ENCODE results near the gene ECSCR.
A peak's percentile ranks its signal among the peaks of the same experiment; 100 is the strongest.
"Not testable (repeated sequence)": the region's sequence is repeated elsewhere in the genome, so short reads cannot be mapped to it uniquely, and the experiment has no call there.

Gene ECSCR

DNA sequence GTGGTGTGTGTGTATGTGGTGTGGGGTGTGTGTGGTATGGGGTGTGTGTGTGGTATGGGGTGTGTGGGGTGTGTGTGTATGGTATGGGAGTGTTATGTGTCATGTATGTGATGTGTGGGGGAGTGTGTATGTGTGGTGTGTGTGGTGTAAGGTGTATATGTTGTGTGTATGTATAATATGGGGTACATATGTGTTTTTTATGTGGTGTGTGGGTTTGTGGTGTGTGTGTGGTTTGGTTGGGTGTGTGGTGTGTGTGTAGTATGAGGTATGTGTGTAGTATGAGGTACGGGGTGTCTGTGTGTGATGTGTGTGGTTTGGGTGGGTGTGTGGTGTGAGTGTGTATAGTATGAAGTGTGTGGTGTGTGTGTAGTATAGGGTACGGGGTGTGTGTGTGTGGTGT lies 11.4 kb downstream of the ECSCR start:
- H3K4me3 ChIP-seq (ENCODE audit: low read depth, low read length), result no peak overlapping the region
- DNase-seq (ENCODE audit: low read depth), result no peak
- TF ChIP-seq MYC (IDR thresholded peaks at IDR 0.05; ENCODE audit: low read depth, low read length) (no peak), POLR2A (IDR thresholded peaks at IDR 0.05; ENCODE audit: extremely low read depth, insufficient read length) (no peak)
- TF ChIP-seq, protein P1, sequence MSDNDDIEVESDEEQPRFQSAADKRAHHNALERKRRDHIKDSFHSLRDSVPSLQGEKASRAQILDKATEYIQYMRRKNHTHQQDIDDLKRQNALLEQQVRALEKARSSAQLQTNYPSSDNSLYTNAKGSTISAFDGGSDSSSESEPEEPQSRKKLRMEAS (IDR thresholded peaks at IDR 0.05; ENCODE audit: low read depth, low read length), result no peak
- TF ChIP-seq, protein P2, sequence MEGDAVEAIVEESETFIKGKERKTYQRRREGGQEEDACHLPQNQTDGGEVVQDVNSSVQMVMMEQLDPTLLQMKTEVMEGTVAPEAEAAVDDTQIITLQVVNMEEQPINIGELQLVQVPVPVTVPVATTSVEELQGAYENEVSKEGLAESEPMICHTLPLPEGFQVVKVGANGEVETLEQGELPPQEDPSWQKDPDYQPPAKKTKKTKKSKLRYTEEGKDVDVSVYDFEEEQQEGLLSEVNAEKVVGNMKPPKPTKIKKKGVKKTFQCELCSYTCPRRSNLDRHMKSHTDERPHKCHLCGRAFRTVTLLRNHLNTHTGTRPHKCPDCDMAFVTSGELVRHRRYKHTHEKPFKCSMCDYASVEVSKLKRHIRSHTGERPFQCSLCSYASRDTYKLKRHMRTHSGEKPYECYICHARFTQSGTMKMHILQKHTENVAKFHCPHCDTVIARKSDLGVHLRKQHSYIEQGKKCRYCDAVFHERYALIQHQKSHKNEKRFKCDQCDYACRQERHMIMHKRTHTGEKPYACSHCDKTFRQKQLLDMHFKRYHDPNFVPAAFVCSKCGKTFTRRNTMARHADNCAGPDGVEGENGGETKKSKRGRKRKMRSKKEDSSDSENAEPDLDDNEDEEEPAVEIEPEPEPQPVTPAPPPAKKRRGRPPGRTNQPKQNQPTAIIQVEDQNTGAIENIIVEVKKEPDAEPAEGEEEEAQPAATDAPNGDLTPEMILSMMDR (IDR thresholded peaks at IDR 0.05; ENCODE audit: low read depth, low read length), result no peak

DNA sequence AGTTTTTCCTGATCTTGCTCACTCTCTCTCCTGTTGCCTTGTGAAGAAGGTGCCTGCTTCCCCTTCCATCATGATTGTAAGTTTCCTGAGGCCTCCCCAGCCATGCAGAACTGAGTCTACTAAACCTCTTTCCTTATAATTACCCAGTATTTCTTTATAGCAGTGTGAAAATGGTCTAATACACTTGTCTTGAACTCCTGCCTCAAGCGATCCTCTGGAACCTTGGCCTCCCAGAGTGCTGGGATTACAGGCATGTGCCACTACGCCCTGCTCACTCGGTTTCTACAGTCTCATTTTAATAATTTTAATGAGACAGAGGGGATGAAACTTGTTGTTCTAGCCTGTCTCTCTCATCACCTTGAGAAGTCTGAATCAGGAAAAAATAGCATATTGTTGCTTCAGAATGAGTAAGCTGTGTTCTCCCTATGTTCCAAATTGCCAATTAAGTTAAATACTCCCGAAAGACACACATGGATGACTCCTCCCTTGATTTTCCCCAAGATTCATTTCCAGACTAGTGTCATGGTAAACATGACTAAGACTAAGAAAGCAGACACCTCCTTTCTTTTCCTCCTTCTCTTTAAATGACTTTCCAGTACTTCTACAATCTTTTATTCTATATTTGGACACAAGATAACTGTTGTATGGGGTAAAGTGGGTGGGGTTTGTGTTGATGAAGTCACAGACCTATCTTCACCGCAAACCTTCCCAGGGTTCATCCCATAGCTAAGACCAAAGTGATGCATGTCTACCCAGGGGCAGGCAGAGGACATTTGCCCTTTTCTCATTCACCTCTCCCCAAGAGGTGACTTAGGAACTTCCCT lies 15.4 kb downstream of the ECSCR start:
- TF ChIP-seq, protein P1 (IDR thresholded peaks at IDR 0.05; ENCODE audit: low read depth, low read length), result no peak
- TF ChIP-seq POLR2A (IDR thresholded peaks at IDR 0.05; ENCODE audit: extremely low read depth, insufficient read length) (no peak), MYC (IDR thresholded peaks at IDR 0.05; ENCODE audit: low read depth, low read length) (no peak)
- TF ChIP-seq, protein P2 (IDR thresholded peaks at IDR 0.05; ENCODE audit: low read depth, low read length), result no peak
- no peak for DNase-seq (ENCODE audit: low read depth)
- no peak overlapping the region for H3K4me3 ChIP-seq (ENCODE audit: low read depth, low read length)

DNA sequence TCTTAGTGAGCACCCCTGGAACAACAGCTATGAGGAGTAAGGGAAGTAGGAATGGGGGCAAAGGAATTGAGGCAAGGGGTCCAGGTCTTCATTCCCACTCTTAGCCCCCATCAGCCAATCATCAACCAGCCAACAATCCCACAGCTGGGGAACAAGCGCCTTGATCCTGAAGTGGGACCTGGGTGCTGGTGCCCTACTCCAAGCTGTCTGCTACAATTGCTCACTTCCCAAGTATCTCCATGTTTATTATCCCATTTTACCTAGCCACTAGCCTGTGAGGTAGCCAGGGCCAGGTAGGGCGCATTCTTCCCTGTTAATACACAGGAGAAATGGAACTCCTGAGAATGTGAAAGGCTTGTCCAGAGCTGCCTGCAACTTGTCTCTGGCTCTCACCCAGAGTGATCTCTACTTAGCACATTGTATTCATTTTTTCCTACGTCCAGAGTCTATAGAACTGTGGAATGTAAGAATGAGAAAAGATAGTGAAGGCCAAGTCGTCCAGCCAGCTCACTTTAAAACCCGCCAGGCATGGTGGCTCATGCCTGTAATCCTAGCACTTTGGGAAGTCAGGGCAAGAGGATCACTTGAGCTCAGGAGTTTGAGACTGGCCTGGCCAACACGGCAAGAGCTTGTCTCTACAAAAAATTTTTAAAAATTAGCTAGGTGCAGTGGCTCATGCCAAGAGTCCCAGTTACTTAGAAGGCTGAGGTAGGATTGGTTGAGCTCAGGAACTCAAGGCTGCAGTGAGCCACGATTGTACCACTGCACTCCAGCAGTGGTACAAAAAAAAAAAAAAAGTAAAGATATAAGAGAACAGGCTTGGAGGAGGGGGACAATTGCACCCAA lies 17.0 kb downstream of the ECSCR start:
- TF ChIP-seq, protein P1 (IDR thresholded peaks at IDR 0.05; ENCODE audit: low read depth, low read length), result no peak
- DNase-seq (ENCODE audit: low read depth), result no peak
- no peak overlapping the region for H3K4me3 ChIP-seq (ENCODE audit: low read depth, low read length)

DNA sequence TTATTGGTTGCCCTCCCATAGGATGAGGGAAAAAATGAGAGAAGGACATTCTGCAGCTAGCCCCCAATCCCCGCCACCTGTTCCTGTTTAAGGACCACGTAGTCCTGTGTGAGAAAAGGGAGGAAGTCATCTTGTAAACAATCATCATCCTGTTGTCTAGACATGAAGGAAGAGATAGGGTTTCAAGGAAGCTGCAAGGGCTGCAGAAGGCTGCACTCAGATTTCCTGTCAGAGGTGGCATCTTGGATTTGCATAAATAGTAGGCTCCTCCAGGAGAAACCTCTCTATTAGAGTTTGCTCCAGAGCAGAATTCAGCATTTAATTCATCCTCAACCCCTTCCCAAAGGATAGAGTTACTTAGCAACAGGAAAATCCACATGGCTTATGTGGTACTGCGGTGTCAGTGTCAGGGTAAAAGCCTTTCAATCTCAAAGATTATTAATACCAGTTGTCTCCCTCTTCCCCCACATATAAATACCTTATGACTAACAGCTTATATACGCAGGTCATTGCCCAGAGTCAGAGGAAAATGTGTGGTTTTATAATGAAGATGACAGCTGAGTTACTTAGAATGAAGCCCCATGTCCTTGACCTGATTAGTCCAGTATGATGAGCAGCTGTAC lies 18.6 kb downstream of the ECSCR start:
- no peak for DNase-seq (ENCODE audit: low read depth)
- no peak overlapping the region for H3K4me3 ChIP-seq (ENCODE audit: low read depth, low read length)

DNA sequence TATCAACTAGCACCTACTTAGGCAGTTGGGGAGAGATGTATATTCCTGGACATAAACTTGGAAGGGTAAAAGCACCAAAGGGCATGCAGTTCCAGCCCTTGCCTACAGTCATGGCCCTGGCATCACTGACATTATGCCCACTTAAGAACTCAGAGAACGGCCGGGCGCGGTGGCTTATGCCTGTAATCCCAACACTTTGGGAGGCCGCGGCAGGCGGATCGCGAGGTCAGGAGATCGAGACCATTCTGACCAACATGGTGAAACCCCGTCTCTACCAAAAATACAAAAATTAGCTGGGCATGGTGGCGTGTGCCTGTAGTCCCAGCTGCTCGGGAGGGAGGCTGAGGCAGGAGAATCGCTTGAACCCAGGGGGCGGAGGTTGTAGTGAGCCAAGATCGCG lies 22.1 kb downstream of the ECSCR start:
- H3K4me3 ChIP-seq (ENCODE audit: low read depth, low read length); DNase-seq (ENCODE audit: low read depth): not testable (repeated sequence)

More for the DNA sequence above, 18.6 kb downstream of the ECSCR start:
- no peak for TF ChIP-seq POLR2A (IDR thresholded peaks at IDR 0.05; ENCODE audit: extremely low read depth, insufficient read length)
- TF ChIP-seq, protein P1 (IDR thresholded peaks at IDR 0.05; ENCODE audit: low read depth, low read length), result no peak
- TF ChIP-seq, protein P2 (IDR thresholded peaks at IDR 0.05; ENCODE audit: low read depth, low read length), result no peak
- TF ChIP-seq MYC (IDR thresholded peaks at IDR 0.05; ENCODE audit: low read depth, low read length), result no peak

DNA sequence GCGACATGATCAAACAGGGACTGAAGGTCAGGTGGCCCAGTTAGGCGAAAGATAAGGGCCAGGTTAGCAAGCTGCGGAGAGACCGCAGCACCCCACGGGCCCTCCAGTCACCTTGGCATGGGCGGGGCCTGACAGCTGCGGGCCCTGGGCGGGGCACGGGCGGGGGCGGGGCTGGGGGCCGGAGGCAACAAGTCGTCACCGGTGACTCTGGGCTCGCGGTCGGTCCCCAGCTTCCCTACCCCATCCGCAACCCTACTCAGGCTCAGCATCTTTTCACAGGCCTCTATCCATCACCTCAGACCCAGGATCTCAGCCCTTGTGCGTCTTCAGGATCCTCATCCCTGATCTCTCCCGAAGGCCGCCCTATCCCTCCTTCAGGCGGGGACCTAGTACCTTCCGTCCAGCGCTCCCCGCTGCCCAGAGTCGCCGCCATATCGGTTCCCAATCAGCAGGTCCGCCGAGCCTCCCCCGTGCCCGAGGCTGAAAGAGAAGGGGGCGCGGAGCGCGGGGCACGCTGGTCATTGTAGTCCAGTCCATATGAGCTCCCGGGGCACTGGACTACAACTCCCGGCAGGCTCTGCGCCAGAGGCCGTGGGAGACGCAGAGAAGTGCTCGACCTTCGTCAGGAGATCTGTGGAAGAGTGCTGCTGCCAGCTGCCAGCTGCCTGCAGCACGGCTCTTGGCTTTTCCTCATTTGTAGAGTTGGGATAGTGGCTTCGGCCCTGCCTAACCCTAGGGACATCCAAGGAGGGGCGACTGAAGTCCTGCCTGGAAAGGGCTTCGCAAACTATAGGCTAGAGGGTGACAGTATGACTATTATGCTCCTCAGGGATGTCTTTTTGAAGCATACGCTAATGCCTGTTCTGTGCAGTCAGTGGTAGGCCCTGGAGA lies 23.3 kb downstream of the ECSCR start, which contains the start of gene DNAJC18:
Gene DNAJC18, minus strand, starts transcription at position 513 of the 891 bp plus-strand sequence. Its CDS starts 80 bp downstream, at position 433.
- DNase-seq (ENCODE audit: low read depth), result peak; percentile 82
- TF ChIP-seq, protein P1 (IDR thresholded peaks at IDR 0.05; ENCODE audit: low read depth, low read length), result no peak
- TF ChIP-seq, protein P2 (IDR thresholded peaks at IDR 0.05; ENCODE audit: low read depth, low read length), result no peak
- no peak for TF ChIP-seq MYC (IDR thresholded peaks at IDR 0.05; ENCODE audit: low read depth, low read length)
- TF ChIP-seq POLR2A (IDR thresholded peaks at IDR 0.05; ENCODE audit: extremely low read depth, insufficient read length), result no peak
- H3K4me3 ChIP-seq (ENCODE audit: low read depth, low read length), result peak within 1 kb of the TSS; percentile 72
